GM13976 (cell line): ENCODE data around the gene EVA1B.

Experiments used
- DNase-seq: peaks from one replicate; pipeline ENCODE4 v3.0.0; 2012; ENCODE audit warnings: low spot score
- CTCF ChIP-seq: IDR thresholded peaks from 2 replicates; pipeline ENCODE4 v1.5.1; 2012; ENCODE audit warnings: borderline replicate concordance, mild to moderate bottlenecking; ENCODE audit not compliant: insufficient read depth; ENCODE audit errors: extremely low read depth, missing control alignments, control extremely low read depth
- in situ Hi-C: fragments of 300-500 bp; cut with MboI; formaldehyde crosslinking; loops from one replicate; pipeline ENCODE4 v1.12.0; 2022; ENCODE audit warnings: low sequenced_read_pairs, mixed read lengths, inconsistent platforms; ENCODE audit not compliant: unreplicated experiment

The EVA1B gene

GRCh38 chr1:36322041-36322785 lies 1.2 kb downstream of the EVA1B start:
- no peak for TF ChIP-seq CTCF
- no peak for DNase-seq
- in situ Hi-C loops: no loop called here

GRCh38 chr1:36321119-36321951 lies 2.1 kb downstream of the EVA1B start:
- DNase-seq: peak; percentile 66
- in situ Hi-C loops: no loop called here
- TF ChIP-seq CTCF: no peak

GRCh38 chr1:36320767-36321118 lies 2.7 kb downstream of the EVA1B start:
- DNase-seq: no peak
- in situ Hi-C loops: no loop called here
- TF ChIP-seq CTCF: no peak

GRCh38 chr1:36320291-36320761 lies 3.1 kb downstream of the EVA1B start:
- DNase-seq: no peak
- in situ Hi-C loops: no loop called here
- no peak for TF ChIP-seq CTCF

- TF ChIP-seq CTCF: no peak
- in situ Hi-C loops: no loop called here
- no peak for DNase-seq
These were observed 14.0 kb downstream of the EVA1B start for GRCh38 chr1:36309397-36309796.

- no peak for TF ChIP-seq CTCF
- in situ Hi-C loops: no loop called here
- DNase-seq: no peak
These were observed 15.7 kb downstream of the EVA1B start for GRCh38 chr1:36307601-36308330.
